Measurements from ENCODE around the gene METTL24.
"Not testable (repeated sequence)": the region's sequence is repeated elsewhere in the genome, so short reads cannot be mapped to it uniquely, and the experiment has no call there.

Gene METTL24

GRCh38 chr6:110250838-110251237 lies 107.3 kb downstream of the METTL24 start:
- no peak for DNase-seq

GRCh38 chr6:110250058-110250457 lies 108.1 kb downstream of the METTL24 start:
- no peak for DNase-seq

- no peak for DNase-seq
Observed at GRCh38 chr6:110246900-110247546, 111.1 kb downstream of the METTL24 start.

- no peak for DNase-seq
Observed at GRCh38 chr6:110246378-110246777, 111.8 kb downstream of the METTL24 start.

DNA sequence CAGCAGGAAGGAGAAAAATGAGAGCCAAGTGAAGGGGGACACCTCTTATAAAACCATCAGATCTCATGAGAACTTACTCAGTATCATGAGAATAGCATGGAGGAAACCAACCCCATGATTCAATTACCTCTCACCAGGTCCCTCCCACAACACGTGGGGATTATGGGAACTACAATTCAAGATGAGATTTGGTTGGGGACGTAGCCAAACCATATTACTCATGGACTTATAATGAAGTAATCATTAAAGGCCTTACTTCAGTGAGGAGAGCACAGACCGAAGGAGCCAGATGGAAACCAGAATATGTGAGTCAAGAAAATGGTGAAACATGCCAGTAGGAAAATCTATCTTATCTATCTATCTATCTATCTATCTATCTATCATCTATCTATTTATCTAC lies 113.5 kb downstream of the METTL24 start:
- DNase-seq: not testable (repeated sequence)

DNA sequence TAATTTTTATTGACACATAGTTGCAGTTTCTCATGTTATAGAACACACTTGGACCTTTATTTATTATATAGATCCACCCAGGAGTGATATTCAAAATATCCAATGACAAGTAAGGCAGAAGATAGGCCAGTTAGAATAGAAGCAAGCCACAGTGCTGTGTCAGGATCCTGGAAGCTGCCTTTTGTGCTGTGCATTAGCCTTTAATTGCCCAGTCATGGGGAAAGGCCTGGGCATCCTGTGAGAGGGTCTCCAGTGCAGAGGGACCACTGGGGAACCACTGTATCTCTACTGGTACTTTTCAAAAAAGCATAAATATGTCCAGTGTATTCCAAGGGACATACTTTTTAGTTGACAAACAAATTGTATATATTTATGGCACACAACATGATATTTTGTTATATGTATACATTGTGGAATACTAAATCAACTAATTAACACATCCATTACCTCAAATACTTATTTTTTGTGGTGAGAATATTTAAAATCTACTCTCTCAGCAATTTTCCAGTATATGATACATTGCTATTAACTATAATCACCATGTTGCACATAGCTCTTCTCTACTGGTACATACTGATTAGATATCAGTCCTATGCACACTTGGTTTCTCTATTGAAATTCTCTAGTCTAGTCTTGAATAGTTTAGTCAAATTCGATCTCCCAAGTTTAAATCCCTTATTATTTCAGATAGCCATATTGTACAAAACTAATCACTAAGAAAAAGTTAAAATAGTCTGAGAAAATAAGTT lies 118.4 kb downstream of the METTL24 start:
- no peak for DNase-seq

- not testable (repeated sequence) for DNase-seq
Observed at GRCh38 chr6:110236007-110236406, 122.1 kb downstream of the METTL24 start.

GRCh38 chr6:110233770-110234374 lies 124.3 kb downstream of the METTL24 start:
- DNase-seq: no peak

- DNase-seq: no peak
Observed at GRCh38 chr6:110232450-110232849, 125.7 kb downstream of the METTL24 start.

DNA sequence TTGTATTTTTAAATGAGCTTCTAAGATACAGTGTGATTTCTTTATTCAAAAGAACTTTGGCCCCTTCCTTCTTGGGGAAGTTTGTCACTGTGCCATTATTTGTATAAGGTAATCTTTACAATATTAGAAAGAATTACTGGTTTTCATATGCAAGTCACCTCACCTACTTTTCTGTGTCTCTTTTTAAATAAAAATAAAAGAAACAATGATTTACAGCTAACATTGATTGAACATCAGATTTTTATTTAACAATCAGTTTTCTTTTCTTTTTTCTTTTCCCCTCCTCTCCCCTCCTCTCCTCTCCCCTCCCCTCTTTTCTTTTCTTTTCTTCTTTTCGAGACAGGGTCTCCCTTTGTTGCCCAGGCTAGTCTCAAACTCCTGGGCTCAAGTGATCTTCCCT lies 131.9 kb downstream of the METTL24 start:
- no peak for DNase-seq

GRCh38 chr6:110221738-110222137 lies 136.4 kb downstream of the METTL24 start:
- DNase-seq: no peak

DNA sequence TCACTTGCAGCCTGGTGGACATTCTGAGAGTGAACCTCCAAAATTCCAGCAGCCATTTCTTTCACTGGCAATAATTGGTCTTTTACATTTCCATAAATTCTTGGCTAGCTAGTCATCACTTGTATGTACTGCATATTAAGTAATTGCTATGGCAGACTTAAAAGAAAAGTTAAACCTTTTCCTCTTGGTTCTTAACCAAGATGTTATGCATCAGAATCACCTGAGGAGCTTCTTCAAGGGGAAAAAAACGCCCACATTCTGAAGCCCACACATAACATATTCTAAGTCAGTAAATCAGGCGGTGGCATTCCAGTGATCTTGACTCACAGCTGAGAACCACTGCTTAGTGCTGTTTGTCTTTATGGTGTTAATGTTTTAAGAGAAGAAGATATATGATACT lies 140.9 kb downstream of the METTL24 start:
- no peak for DNase-seq

GRCh38 chr6:110216140-110216539 lies 142.0 kb downstream of the METTL24 start:
- no peak for DNase-seq

DNA sequence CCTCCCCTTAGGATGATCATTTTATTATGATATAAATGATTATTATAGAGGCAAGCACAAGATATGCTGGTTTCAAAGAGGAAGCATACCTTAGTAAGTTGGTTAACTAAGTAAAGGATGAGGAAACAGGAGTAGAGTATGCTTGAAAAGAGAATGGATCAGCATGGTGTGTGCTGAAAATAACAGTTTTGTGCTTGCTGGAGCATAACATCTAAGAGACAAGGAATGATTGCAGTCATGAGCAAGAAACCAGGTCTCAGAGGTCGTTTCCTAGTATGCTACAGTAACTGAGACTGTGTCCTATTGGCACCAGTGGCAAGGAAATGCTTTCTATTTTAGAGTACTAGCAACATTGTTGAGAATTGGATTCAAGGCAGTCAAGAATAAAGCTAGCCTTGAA lies 143.8 kb downstream of the METTL24 start:
- DNase-seq: no peak

GRCh38 chr6:110211753-110212152 lies 146.4 kb downstream of the METTL24 start:
- DNase-seq: no peak

- DNase-seq: no peak
Observed at GRCh38 chr6:110207652-110208051, 150.5 kb downstream of the METTL24 start.

- no peak for DNase-seq
Observed at GRCh38 chr6:110201151-110201884, 156.8 kb downstream of the METTL24 start.

DNA sequence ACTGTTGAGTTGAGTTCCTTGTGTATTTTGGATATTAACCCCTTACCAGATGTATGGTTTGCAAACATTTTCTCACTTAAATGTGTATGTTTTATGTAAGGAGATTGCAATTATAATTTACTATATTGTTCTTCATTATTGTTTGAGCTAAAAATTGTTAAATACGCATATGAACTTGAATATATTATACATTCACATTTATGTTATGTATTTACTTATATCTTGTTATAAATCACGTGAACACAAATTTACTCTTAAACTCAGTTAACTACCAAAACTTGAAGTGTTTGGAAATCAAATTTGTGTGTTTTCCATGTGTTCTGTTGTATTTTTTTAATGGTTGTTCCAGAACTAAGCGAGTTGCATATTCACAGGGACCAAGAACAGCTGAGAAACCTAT lies 159.6 kb downstream of the METTL24 start:
- no peak for DNase-seq

GRCh38 chr6:110196874-110197273 lies 161.3 kb downstream of the METTL24 start:
- no peak for DNase-seq

DNA sequence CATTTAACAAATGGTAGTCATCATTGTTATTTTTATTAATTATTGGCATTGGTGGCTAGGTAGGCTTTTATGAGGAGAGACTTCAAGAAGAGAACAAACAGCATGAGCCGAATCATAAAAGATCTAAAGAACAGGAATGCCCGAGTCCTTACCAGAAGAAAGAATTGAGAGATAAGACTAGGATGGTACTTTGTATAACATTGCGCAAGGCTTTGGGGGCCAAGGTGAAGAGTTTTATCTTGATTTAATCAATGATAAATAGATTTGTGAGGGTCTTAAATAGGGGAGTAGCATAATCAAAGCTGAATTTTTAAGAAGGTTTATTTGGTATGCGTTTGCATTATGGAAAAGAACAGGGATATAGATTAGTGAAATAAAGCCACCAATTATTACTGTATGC lies 162.5 kb downstream of the METTL24 start:
- no peak for DNase-seq
